Activated T-helper 2 cell treated with anti-CD3 and anti-CD28 coated beads, Interferon-gamma antibody, Interleukin-2, Interleukin-4, amounts not matched to agents 10 μg/mL and 5 μg/mL and 100 μg/mL, durations not matched to agents 14 hours and 24 hours and 36 hours (primary cell): ENCODE measurements around the gene DUSP28. TPM values are rescaled to one million over a fixed set of nuclear protein-coding genes. Genes with fewer than 3 reads are reported as not detected.

Experiments used
- DNase-seq: peaks from one replicate; pipeline ENCODE4 v3.0.0; 2021; ENCODE audit warnings: low spot score
- H3K27ac Mint-ChIP-seq: one replicate; pipeline ENCODE4 v1.8.0; 2021; ENCODE audit warnings: mixed read lengths
- H3K27me3 Mint-ChIP-seq: one replicate; pipeline ENCODE4 v1.8.0; 2021; ENCODE audit warnings: low read depth, mixed read lengths
- H3K36me3 Mint-ChIP-seq: one replicate; pipeline ENCODE4 v1.8.0; 2021; ENCODE audit warnings: low read depth, mixed read lengths
- H3K4me1 Mint-ChIP-seq: one replicate; pipeline ENCODE4 v1.8.0; 2021; ENCODE audit warnings: low read depth, mixed read lengths
- H3K4me3 Mint-ChIP-seq: one replicate; pipeline ENCODE4 v1.8.0; 2021; ENCODE audit warnings: low read depth, mild to moderate bottlenecking, moderate library complexity, mixed read lengths
- H3K9me3 Mint-ChIP-seq: one replicate; pipeline ENCODE4 v1.8.0; 2021; ENCODE audit warnings: mixed read lengths
- intact Hi-C: fragments of 100-400 bp; cut with micrococcal nuclease; formaldehyde crosslinking; loops from one replicate; pipeline ENCODE4 v1.15.1; 2023
- total RNA-seq: library from RNA; stranded (reverse); gene quantifications from 2 replicates; pipeline ENCODE4 v1.2.3, GENCODE V29; 2022

The DUSP28 gene
- total RNA-seq, 1 donor from 2014 or later, result 4.8 TPM

- Mint-ChIP-seq H3K27me3 (no peaks in the 10 kb centered on the region), H3K4me1 (peaks cover 48% of the 10 kb centered on the region), H3K9me3 (no peaks in the 10 kb centered on the region), H3K36me3 (peaks cover 22% of the 10 kb centered on the region), H3K4me3 (peak within 1 kb of the TSS; percentile 90), H3K27ac (peak within 1 kb of the TSS; percentile 88)
- intact Hi-C loops, result loop anchor here (10.0 kb wide), 1 partner anchor 587 kb away; the partner anchor contains the start of gene PPP1R7
- DNase-seq, result peak; percentile 45
Measured at GRCh38 chr2:240567872-240568677, 7.9 kb downstream of the DUSP28 start, which contains the start of gene RNPEPL1. Gene RNPEPL1 (plus strand): TSS chr2:240568484. CDS start chr2:240568587, 103 bp downstream.

GRCh38 chr2:240568678-240569522 lies 8.7 kb downstream of the DUSP28 start:
- intact Hi-C loops, result loop anchor here (10.0 kb wide), 1 partner anchor 586 kb away; the partner anchor contains the start of gene PPP1R7
- H3K27me3 Mint-ChIP-seq, result no peaks in the 10 kb centered on the region
- peak overlapping the region; percentile 88 for H3K27ac Mint-ChIP-seq
- H3K36me3 Mint-ChIP-seq, result peaks cover 14% of the 10 kb centered on the region
- no peaks in the 10 kb centered on the region for H3K9me3 Mint-ChIP-seq
- H3K4me1 Mint-ChIP-seq, result peaks cover 40% of the 10 kb centered on the region
- peak; percentile 51 for DNase-seq
- H3K4me3 Mint-ChIP-seq, result peak overlapping the region; percentile 82

- Mint-ChIP-seq H3K4me1 (peaks cover 34% of the 10 kb centered on the region), H3K27ac (peak overlapping the region; percentile 59), H3K36me3 (peaks cover 12% of the 10 kb centered on the region), H3K9me3 (no peaks in the 10 kb centered on the region), H3K27me3 (no peaks in the 10 kb centered on the region), H3K4me3 (peak overlapping the region; percentile 82)
- intact Hi-C loops, result loop anchor here (10.0 kb wide), 1 partner anchor 585 kb away; the partner anchor contains the start of gene PPP1R7
- DNase-seq, result no peak
Measured at GRCh38 chr2:240569523-240569997, 9.4 kb downstream of the DUSP28 start.

- Mint-ChIP-seq H3K4me3 (peak overlapping the region; percentile 51), H3K4me1 (peaks cover 29% of the 10 kb centered on the region), H3K9me3 (no peaks in the 10 kb centered on the region), H3K27ac (no peak overlapping the region), H3K36me3 (peaks cover 9% of the 10 kb centered on the region), H3K27me3 (no peaks in the 10 kb centered on the region)
- DNase-seq, result no peak
- intact Hi-C loops, result loop anchor here (10.0 kb wide), 1 partner anchor 585 kb away; the partner anchor contains the start of gene PPP1R7
Measured at GRCh38 chr2:240569998-240570530, 9.9 kb downstream of the DUSP28 start.

- Mint-ChIP-seq H3K27me3 (no peaks in the 10 kb centered on the region), H3K36me3 (peaks cover 7% of the 10 kb centered on the region), H3K4me1 (peaks cover 23% of the 10 kb centered on the region), H3K27ac (no peak overlapping the region), H3K9me3 (no peaks in the 10 kb centered on the region), H3K4me3 (no peak overlapping the region)
- intact Hi-C loops, result no loop called here
- no peak for DNase-seq
Measured at GRCh38 chr2:240570531-240571313, 10.6 kb downstream of the DUSP28 start.

GRCh38 chr2:240571314-240571973 lies 11.3 kb downstream of the DUSP28 start:
- Mint-ChIP-seq H3K27me3 (no peaks in the 10 kb centered on the region), H3K9me3 (no peaks in the 10 kb centered on the region), H3K36me3 (peaks cover 10% of the 10 kb centered on the region), H3K4me3 (no peak overlapping the region), H3K4me1 (peaks cover 19% of the 10 kb centered on the region), H3K27ac (no peak overlapping the region)
- DNase-seq, result no peak
- intact Hi-C loops, result no loop called here

- Mint-ChIP-seq H3K36me3 (peaks cover 13% of the 10 kb centered on the region), H3K9me3 (no peaks in the 10 kb centered on the region), H3K27me3 (no peaks in the 10 kb centered on the region), H3K4me1 (peaks cover 16% of the 10 kb centered on the region), H3K4me3 (no peak overlapping the region), H3K27ac (no peak overlapping the region)
- intact Hi-C loops, result no loop called here
- no peak for DNase-seq
Measured at GRCh38 chr2:240572141-240573031, 12.2 kb downstream of the DUSP28 start.

GRCh38 chr2:240573071-240573515 lies 12.9 kb downstream of the DUSP28 start:
- Mint-ChIP-seq H3K9me3 (no peaks in the 10 kb centered on the region), H3K4me1 (peaks cover 14% of the 10 kb centered on the region), H3K4me3 (no peak overlapping the region), H3K27ac (no peak overlapping the region), H3K36me3 (peaks cover 13% of the 10 kb centered on the region), H3K27me3 (no peaks in the 10 kb centered on the region)
- intact Hi-C loops, result no loop called here
- no peak for DNase-seq

GRCh38 chr2:240573516-240574385 lies 13.6 kb downstream of the DUSP28 start:
- Mint-ChIP-seq H3K27me3 (no peaks in the 10 kb centered on the region), H3K9me3 (no peaks in the 10 kb centered on the region), H3K36me3 (peaks cover 16% of the 10 kb centered on the region), H3K27ac (no peak overlapping the region), H3K4me3 (no peak overlapping the region), H3K4me1 (peaks cover 14% of the 10 kb centered on the region)
- intact Hi-C loops, result no loop called here
- no peak for DNase-seq

- DNase-seq, result no peak
- Mint-ChIP-seq H3K27ac (no peak overlapping the region), H3K27me3 (no peaks in the 10 kb centered on the region), H3K4me1 (peaks cover 13% of the 10 kb centered on the region), H3K4me3 (no peak overlapping the region), H3K9me3 (no peaks in the 10 kb centered on the region), H3K36me3 (peaks cover 16% of the 10 kb centered on the region)
- intact Hi-C loops, result no loop called here
Measured at GRCh38 chr2:240574386-240575100, 14.4 kb downstream of the DUSP28 start.
